GM18951 (cell line): Measurements from ENCODE around the gene TMEM191B.
"Not testable (repeated sequence)": the region's sequence is repeated elsewhere in the genome, so short reads cannot be mapped to it uniquely, and the experiment has no call there.

Experiments used
- in situ Hi-C: fragments of 300-500 bp; cut with MboI; formaldehyde crosslinking; loops from one replicate; pipeline ENCODE4 v1.12.0; 2022; ENCODE audit warnings: low sequenced_read_pairs, mixed read lengths, inconsistent platforms; ENCODE audit not compliant: unreplicated experiment

The TMEM191B gene

GRCh38 chr22:18554280-18555256 is 27.0 kb downstream of the TMEM191B start:
- in situ Hi-C loops, result not testable (repeated sequence)

- in situ Hi-C loops, result not testable (repeated sequence)
Observed at GRCh38 chr22:18558516-18558915, 30.9 kb downstream of the TMEM191B start.

DNA sequence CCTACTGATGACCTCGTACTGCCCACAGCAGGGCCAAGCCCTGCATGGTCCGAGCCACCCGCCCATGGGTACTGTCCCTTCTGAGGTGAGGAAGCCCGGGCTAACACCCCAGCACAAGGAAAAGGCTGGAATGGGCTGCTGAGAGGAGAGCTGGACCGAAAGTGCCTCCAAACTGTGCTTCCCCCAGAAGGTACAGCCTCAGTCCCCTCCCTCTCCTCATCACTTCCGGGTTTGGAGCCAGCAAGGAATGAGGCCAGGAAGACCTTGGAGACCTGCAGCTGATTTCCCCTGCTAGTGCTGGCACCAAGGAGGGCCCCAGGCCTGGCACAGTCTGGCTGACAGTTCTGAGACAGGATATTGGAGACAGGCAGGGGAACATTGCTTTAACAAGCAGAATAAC is 31.3 kb downstream of the TMEM191B start:
- in situ Hi-C loops, result not testable (repeated sequence)

DNA sequence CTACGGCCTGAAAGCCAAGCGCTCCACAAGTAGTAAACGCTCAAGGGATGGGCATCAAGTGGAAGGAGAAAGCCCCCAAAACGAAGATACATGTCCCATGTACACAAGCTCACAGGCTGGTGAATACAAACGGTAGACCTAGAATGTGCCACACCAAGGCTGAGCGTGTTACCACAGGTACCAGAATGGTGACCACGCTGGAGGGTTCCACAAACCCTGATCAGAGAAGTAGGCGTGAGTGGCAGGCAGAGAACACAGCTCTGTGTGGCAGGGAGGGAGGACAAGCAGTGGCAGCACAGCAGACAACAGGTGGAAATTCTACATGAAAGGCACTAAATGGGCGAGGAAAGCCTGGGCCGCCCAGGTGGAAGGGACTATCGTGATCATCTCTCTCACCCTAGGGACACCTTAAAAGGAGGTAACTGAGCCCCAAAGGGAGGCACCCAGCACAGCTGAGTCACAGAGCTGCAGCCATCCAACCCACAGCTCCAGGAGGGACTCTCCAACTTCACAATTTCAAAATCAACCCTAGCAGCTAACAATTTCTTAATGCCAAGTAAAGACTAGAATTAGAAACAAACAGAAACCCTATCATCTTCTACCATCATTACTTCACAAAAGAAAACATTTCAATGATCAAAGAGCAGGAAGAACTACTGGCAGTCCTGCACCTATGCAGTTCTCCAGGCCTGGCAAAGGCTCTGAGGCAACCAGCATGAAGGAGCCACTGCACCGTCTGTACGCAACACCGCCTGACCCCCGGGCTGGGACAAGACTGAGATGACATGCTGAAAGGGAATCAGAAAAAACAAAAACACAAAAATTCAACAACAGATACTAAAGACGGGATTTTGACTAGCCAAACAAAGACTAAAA is 32.7 kb downstream of the TMEM191B start:
- in situ Hi-C loops, result not testable (repeated sequence)

DNA sequence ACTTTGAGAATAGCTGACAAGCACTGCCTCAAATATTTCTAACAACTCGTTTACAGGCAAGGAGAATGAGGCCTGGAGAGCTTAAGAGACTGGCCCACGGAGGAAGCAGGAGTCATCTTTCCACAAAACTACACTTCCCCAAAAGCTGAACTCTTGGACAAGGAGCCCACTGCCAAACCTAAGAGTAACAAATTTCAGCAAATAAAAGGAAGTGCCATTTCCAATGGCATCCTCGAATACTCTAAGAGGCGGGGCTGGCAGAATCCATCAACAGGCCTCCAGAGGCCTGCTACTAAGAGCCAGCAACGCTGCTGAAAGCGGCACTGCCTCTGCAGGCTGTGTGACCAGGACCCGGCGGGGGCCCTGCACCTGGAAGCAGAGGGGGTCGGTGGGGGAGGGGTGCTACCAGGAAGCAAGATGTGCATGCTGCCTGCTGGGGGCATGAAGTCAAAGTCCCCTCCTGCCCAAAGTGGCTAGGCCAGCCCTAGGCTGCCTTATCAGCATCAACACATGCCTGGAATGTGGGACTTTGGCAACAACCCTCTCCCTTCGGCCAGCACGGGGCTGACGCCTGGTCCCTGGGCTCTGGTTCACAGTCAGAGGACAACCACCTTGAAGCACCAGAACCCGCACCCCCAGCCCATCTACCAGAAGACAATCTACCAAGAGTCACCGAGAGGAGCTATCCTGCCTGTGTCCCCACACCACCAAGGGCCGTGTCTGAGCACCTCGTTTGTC is 43.1 kb downstream of the TMEM191B start:
- in situ Hi-C loops, result not testable (repeated sequence)

GRCh38 chr22:18573483-18574164 is 46.0 kb downstream of the TMEM191B start:
- in situ Hi-C loops, result not testable (repeated sequence)

GRCh38 chr22:18574555-18574954 is 47.0 kb downstream of the TMEM191B start:
- in situ Hi-C loops, result not testable (repeated sequence)

DNA sequence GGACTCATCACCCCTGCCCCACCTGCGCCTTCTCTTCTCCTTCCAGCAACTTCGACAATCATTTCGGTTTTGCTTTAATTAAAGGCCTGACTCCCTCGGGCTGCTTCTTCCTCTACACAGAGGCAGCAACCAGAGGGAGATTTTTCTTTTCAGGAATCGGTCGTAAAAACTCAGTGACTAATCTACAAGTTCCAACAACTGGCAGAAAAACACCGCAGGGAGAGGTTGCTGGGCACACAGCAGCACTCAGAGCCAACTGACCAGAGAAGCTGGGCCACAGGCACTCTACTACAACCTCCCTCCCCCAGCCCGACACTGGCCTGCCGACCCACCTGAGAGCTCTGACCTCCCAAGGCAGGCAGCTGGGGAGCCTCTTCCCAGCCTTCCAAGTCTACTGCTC is 48.1 kb downstream of the TMEM191B start:
- in situ Hi-C loops, result not testable (repeated sequence)

DNA sequence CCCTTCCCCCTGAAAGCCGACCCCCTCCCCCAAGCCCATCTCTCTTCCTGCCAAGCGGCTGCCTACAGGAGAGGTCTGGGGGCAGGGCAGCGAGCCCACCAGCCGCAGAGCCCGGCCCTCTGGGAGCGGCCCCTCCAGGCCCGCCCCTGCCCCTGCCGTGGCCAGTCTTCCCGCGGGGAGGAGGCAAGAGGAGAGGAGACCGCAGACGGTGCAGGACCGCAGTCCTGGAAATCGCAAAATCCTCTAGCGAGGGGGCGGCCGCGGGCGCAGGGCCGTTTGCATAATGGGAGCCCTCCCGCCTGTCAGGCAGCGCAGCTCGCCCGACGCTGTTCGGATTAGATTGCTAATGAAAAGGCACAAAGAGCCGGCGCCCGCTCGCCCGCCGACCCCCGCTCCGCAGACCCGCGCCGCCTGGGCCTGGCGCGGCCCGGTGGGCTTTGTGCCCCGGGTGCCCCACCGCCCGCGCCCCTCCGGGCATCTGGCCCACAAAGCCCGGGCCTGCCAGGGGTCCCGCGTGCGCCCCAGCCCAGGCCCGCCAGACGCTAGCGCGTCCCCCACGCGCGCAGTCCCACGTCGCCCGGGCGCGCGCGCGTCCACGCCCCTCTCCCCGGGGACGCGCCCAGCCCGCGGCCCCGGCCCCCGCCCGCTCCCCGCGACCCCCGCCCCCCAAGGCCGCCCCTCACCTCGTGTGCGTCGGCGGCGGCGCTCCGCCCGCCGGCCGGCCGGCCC is 49.7 kb downstream of the TMEM191B start:
- in situ Hi-C loops, result not testable (repeated sequence)

DNA sequence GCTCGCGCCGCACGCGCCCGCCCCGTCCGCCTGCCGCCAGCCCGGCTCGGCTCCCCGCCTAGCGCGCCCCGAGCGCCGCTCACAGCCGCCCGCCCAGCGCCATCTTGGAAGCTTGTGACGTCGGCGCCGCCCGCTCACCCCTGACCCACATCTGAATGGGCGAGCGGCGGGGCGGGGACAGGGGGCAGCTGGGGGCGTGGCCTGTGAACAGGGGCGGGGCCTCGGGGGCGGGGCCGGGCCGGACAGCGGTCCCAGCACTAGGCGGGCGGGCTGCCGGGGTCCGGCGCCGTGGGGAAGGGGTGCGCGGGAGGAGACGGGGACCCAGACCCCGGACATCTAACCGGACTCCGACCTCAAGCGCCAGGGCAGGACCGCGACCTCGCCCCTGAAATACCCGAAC is 50.2 kb downstream of the TMEM191B start:
- in situ Hi-C loops, result not testable (repeated sequence)
